Activated CD8-positive, alpha-beta T cell treated with anti-CD3 and anti-CD28 coated beads for 36 hours (primary cell): ENCODE measurements around the gene KDM4C. TPM values are rescaled to one million over a fixed set of nuclear protein-coding genes. Genes with fewer than 3 reads are reported as not detected.

ENCODE experiments used
- ATAC-seq: fragments of 200-7000 bp; cut with Tn5 transposase; one replicate; pipeline ENCODE4 v1.10.0; 2021; ENCODE audit warnings: mild to moderate bottlenecking, moderate library complexity
- CTCF ChIA-PET: fragments of 350-600 bp; sonication (Branson Sonifier 250); formaldehyde crosslinking; loops from one replicate; lab custom pipeline; 2021; ENCODE audit warnings: antibody characterized with exemption; lab: Charles Lee
- POLR2A ChIA-PET: fragments of 350-600 bp; sonication (Branson Sonifier 250); formaldehyde crosslinking; loops from one replicate; lab custom pipeline; 2021; ENCODE audit warnings: antibody characterized with exemption; lab: Charles Lee
- DNase-seq: peaks from one replicate; pipeline ENCODE4 v3.0.0-alpha.2; 2020
- H3K27ac Mint-ChIP-seq: one replicate; pipeline ENCODE4 v1.8.0; 2021; ENCODE audit warnings: mild to moderate bottlenecking, mixed read lengths
- H3K27me3 Mint-ChIP-seq: one replicate; pipeline ENCODE4 v1.8.0; 2021; ENCODE audit warnings: mixed read lengths
- H3K36me3 Mint-ChIP-seq: one replicate; pipeline ENCODE4 v1.8.0; 2021; ENCODE audit warnings: low read depth, mixed read lengths
- H3K4me1 Mint-ChIP-seq: one replicate; pipeline ENCODE4 v1.8.0; 2021; ENCODE audit warnings: low read depth, mixed read lengths
- H3K4me3 Mint-ChIP-seq: one replicate; pipeline ENCODE4 v1.8.0; 2021; ENCODE audit warnings: mild to moderate bottlenecking, moderate library complexity, mixed read lengths
- H3K9me3 Mint-ChIP-seq: one replicate; pipeline ENCODE4 v1.8.0; 2021; ENCODE audit warnings: mixed read lengths
- CTCF ChIP-seq: fragments of 200-600 bp; IDR thresholded peaks from one replicate; pipeline ENCODE4 v1.8.0; 2022; ENCODE audit warnings: antibody characterized with exemption, mild to moderate bottlenecking
- intact Hi-C: fragments of 100-400 bp; cut with micrococcal nuclease; formaldehyde crosslinking; loops from one replicate; pipeline ENCODE4 v1.10.0; 2022
- total RNA-seq, 2 experiments: library from RNA; stranded (reverse); gene quantifications; one replicate each; pipeline ENCODE4 v1.2.3, GENCODE V29; 2021

KDM4C gene
- total RNA-seq, 2 experiments from 2014 or later, result 31.1 to 32.9 TPM

GRCh38 chr9:7094052-7094451 lies 336.3 kb downstream of the KDM4C start:
- TF ChIP-seq CTCF, result no peak
- ATAC-seq (no peak), DNase-seq (no peak)
- ChIA-PET POLR2A (no interaction called here), CTCF (no interaction called here)
- Mint-ChIP-seq H3K27me3 (no peaks in the 10 kb centered on the region), H3K9me3 (peaks cover 6% of the 10 kb centered on the region), H3K4me1 (no peaks in the 10 kb centered on the region), H3K4me3 (no peak overlapping the region), H3K27ac (no peak overlapping the region), H3K36me3 (peaks cover 45% of the 10 kb centered on the region)
- intact Hi-C loops, result no loop called here

- H3K27ac Mint-ChIP-seq, result no peak overlapping the region
- DNase-seq, result no peak
- no peak for ATAC-seq
- ChIA-PET POLR2A (no interaction called here), CTCF (no interaction called here)
- no peak for TF ChIP-seq CTCF
- no peak overlapping the region for H3K4me3 Mint-ChIP-seq
- H3K36me3 Mint-ChIP-seq, result peaks cover 50% of the 10 kb centered on the region
- intact Hi-C loops, result no loop called here
- H3K4me1 Mint-ChIP-seq, result no peaks in the 10 kb centered on the region
- no peaks in the 10 kb centered on the region for H3K27me3 Mint-ChIP-seq
- H3K9me3 Mint-ChIP-seq, result peaks cover 7% of the 10 kb centered on the region
These were observed 336.8 kb downstream of the KDM4C start for GRCh38 chr9:7094576-7094975.

GRCh38 chr9:7095058-7095457 lies 337.3 kb downstream of the KDM4C start:
- Mint-ChIP-seq H3K4me3 (no peak overlapping the region), H3K27ac (no peak overlapping the region), H3K27me3 (no peaks in the 10 kb centered on the region), H3K9me3 (peaks cover 7% of the 10 kb centered on the region), H3K4me1 (no peaks in the 10 kb centered on the region), H3K36me3 (peaks cover 51% of the 10 kb centered on the region)
- DNase-seq (no peak), ATAC-seq (no peak)
- intact Hi-C loops, result no loop called here
- POLR2A ChIA-PET, result no interaction called here
- TF ChIP-seq CTCF, result no peak
- CTCF ChIA-PET, result no interaction called here

GRCh38 chr9:7097040-7097715 lies 339.4 kb downstream of the KDM4C start:
- DNase-seq, result no peak
- Mint-ChIP-seq H3K9me3 (peaks cover 7% of the 10 kb centered on the region), H3K36me3 (peaks cover 55% of the 10 kb centered on the region), H3K27me3 (no peaks in the 10 kb centered on the region), H3K27ac (no peak overlapping the region), H3K4me3 (no peak overlapping the region), H3K4me1 (no peaks in the 10 kb centered on the region)
- intact Hi-C loops, result no loop called here
- ChIA-PET POLR2A (no interaction called here), CTCF (interaction anchor here (1.4 kb wide), 1 partner anchor 44 kb away, joined by 6 read pairs; no protein-coding TSS in a partner anchor)
- no peak for ATAC-seq
- TF ChIP-seq CTCF, result no peak

GRCh38 chr9:7097785-7098752 lies 340.3 kb downstream of the KDM4C start:
- ATAC-seq (no peak), DNase-seq (no peak)
- no peak overlapping the region for H3K27ac Mint-ChIP-seq
- peaks cover 7% of the 10 kb centered on the region for H3K9me3 Mint-ChIP-seq
- H3K4me1 Mint-ChIP-seq, result no peaks in the 10 kb centered on the region
- ChIA-PET CTCF (interaction anchor here (1.4 kb wide), 1 partner anchor 45 kb away, joined by 6 read pairs; no protein-coding TSS in a partner anchor), POLR2A (interaction anchor here (0.5 kb wide), 1 partner anchor 20 kb away, joined by 3 read pairs; no protein-coding TSS in a partner anchor)
- H3K36me3 Mint-ChIP-seq, result peaks cover 58% of the 10 kb centered on the region
- TF ChIP-seq CTCF, result no peak
- no peaks in the 10 kb centered on the region for H3K27me3 Mint-ChIP-seq
- intact Hi-C loops, result no loop called here
- H3K4me3 Mint-ChIP-seq, result no peak overlapping the region
